Kidney glomerular epithelial cell (primary cell): Measurements from ENCODE around the gene KCNH6.

ENCODE experiments used
- DNase-seq: peaks from one replicate; lab custom pipeline; 2025; lab: John Stamatoyannopoulos, UW

Gene KCNH6

DNA sequence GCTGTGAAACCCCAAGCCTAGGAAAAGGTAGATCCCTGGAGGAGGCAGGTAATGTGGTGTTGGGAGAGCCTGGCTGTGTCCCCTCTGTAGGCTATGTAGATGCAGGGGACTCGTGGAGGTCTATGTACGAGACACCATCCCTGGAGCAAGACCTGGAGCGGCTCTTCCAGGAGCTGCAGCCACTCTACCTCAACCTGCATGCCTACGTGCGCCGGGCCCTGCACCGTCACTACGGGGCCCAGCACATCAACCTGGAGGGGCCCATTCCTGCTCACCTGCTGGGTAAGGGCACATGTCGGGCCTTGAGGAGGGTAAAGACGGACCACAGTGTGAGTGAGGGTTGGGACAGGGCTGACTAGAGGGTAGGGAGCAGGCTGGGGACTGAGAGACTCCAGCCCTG is 34.3 kb upstream of the KCNH6 start:
- no peak for DNase-seq

DNA sequence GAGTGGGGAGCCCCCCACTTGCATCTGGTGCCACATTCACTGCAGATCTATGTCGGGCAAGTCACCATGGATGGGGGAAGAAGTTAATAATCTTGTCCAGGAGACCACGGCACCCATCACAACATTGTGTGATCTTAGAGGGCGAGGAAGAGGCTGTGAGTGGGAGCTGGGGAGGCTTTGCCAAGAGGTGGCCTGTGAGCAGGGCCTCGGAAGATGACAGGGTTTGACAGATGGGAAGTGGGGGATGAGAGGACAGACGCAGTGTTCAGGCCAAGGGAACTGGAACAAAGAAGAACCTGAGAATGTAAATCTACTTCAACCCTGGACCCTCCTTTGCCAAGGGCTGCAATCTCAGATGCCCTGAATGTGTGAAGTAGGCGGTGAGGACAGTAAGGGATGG is 33.9 kb upstream of the KCNH6 start:
- DNase-seq = no peak

DNA sequence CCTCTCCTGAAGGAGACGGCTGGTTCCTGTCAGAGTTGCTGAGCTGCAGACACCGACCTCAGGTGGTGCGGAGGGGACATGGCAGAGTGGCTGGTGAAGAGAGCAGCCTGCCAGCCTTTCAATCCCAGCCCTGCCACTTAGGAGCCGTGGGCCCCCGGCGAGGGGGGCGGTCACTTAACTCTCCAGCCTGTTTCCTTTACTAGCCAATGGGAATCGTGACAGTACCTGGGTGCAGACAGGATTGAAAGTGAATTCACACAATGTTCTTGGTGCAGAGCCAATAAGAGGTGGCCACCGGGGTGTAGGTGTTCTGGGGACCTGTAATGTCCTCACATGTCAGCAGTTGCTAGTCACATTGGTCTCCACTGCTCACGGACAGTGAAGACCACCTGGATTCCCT is 32.8 kb upstream of the KCNH6 start:
- no peak for DNase-seq

DNA sequence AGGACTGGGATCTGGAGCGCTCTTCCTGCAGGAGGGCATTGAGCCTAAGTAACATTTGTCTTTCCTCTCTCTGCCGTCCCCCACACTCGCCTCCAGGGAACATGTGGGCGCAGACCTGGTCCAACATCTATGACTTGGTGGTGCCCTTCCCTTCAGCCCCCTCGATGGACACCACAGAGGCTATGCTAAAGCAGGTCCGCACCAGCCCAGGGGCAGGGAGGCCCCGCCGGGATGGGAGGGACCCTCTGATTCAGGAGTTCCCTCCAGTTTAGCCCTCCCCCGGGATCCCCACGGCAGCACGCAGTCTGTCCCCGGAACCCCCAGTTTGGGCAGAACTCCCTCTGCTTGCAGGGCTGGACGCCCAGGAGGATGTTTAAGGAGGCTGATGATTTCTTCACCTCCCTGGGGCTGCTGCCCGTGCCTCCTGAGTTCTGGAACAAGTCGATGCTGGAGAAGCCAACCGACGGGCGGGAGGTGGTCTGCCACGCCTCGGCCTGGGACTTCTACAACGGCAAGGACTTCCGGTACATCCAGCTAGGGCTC is 32.2 kb upstream of the KCNH6 start:
- DNase-seq = no peak

DNA sequence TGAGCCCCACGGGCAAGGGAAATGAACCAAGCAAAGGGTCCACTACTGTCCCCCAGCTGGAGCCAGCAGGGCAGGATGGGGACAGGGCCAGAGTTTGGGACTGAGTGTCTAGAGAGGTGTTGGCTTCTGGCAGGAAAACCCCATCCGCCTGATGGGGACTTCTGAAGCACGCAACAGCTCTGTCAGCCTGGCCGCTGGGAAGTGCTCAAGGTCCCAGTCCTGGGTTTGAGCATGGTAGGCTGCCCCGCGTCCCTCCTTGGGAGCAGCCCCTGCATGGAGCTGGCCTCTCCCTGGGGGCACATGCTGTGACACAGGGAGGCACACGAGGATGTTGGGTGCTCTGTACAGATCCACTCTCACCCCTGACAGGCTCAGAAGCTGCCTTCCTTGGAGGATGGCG is 31.7 kb upstream of the KCNH6 start:
- DNase-seq = no peak

DNA sequence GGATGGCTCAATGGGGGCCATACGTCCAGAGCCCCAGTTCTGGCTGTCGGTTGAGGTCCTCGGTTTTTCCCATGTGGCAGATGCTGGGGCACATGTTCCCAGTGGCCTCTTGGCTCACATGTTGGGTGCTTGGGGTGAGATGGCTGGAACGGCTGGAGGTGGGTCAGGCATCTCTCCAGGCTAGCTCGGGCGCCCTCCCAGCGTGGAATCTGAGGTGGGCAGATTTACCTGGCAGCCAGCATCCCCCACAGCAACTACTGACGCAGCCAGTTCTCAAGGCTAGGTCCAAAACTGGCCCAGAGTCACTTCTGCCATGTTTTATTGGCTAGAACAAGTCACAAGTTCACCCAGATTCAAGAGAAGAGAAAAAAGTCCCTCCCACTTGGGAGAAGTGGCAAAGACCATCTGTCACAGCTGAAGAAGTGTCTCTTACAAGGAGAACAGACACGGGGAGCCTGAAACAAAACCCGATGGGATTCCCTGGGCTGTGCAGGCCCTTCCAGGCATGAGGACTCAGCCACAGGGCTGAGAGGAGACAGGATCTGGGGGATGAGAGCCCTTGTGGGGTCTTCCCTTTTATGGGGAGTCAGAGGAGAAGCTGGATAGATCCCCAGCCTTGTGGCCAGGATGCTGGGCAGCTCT is 31.1 kb upstream of the KCNH6 start:
- DNase-seq = no peak

DNA sequence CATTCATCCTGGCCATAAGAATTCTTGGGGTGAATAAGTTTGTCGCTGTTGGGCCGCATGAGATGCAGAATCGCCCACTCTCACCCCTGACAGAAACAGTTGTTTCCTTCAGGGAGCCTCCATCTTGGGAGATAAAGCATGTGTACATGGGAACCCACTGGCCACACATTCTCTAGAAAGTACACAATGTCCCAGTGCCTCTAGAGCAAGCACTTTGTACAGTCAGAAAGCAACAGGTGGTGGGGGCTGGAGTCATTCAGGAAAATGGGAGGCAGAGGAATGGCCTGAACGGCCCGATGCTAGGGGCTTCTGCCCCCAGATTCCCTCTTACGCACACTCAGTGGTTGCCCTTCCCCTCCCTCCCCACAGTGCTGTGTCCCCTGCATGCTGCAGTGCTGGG is 30.2 kb upstream of the KCNH6 start:
- DNase-seq = no peak

DNA sequence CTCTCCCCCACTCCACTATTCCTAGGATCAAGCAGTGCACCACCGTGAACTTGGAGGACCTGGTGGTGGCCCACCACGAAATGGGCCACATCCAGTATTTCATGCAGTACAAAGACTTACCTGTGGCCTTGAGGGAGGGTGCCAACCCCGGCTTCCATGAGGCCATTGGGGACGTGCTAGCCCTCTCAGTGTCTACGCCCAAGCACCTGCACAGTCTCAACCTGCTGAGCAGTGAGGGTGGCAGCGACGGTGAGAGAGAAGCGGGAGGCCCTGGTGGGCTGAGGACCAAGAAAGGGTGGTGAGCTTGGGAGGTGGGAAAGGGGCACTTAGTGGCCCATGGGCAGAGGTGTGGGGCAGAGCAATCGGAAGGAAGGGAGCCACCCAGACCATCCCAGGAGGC is 29.7 kb upstream of the KCNH6 start:
- DNase-seq = no peak

DNA sequence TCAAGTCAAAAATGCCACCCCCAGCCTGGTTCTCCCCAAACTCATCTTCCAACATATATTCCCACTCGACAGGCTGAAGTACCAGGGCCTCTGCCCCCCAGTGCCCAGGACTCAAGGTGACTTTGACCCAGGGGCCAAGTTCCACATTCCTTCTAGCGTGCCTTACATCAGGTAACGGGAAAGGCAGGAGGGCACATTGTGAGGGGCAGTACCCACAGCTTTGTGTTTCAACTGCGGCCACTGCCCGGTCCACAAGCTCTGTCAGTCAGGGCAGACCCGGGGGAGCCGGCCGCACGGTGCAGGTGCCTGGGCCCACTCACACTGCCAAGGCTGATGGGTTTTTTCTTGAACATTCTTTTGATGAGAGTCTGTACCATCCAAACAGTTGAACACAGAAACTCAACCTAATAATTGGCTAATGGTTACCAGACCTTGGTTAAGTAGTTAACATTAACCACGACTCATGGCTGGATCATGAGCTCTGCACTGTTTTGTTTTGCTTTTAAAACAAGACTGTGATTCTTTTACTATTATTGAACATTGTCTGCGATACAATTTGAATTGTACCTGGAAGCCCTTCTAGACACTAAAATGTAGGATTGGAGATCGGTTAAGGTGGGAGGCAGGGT is 28.7 kb upstream of the KCNH6 start:
- peak; percentile 13 for DNase-seq

DNA sequence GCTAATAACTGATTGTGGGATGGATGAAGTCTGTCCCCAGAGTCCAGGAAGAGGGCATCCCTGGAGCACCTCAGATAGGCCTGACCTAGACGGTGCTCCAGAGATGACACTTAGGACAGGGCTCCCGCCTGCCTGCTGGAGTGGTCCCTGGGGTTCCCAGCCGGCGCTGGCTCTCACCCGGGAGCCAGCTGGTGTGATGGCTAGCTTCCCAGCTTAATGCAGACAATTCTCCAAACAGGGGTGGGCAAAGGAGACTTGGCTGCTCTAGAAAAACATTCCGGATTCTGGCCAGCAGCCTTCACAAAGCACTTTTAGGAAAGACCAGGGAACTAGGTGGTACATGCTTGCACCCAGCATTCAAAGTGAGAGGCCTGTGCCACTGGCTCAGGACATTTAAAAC is 27.7 kb upstream of the KCNH6 start:
- no peak for DNase-seq

DNA sequence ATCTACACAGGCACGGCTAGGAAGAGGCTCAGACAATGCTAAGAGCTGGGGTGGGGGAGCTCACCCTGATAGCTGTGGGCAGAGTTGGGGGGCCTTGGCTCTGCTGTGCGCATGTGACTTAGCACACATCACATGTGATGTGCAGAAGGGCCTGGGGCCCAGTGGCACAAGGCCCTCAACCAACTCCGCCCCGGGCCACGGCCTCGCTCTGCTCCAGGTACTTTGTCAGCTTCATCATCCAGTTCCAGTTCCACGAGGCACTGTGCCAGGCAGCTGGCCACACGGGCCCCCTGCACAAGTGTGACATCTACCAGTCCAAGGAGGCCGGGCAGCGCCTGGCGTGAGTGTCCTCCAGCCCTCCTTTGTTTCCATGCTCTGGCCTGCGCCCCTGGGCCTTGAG is 27.0 kb upstream of the KCNH6 start:
- DNase-seq = no peak

DNA sequence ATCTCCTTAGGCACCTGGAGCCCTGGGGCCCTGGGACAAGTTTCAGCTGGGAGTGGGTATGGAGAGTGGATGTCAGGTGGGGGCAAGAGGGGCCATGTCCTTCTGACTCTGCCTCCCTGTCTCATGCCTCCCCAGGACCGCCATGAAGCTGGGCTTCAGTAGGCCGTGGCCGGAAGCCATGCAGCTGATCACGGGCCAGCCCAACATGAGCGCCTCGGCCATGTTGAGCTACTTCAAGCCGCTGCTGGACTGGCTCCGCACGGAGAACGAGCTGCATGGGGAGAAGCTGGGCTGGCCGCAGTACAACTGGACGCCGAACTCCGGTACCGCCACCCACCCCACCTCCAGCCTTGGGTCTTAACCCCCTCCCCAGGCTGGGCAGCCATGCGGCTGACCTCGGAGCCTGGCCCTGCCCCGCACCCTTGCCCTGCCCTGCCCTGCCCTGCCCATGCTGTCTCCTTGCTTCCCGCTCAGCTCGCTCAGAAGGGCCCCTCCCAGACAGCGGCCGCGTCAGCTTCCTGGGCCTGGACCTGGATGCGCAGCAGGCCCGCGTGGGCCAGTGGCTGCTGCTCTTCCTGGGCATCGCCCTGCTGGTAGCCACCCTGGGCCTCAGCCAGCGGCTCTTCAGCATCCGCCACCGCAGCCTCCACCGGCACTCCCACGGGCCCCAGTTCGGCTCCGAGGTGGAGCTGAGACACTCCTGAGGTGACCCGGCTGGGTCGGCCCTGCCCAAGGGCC is 26.3 kb upstream of the KCNH6 start:
- no peak for DNase-seq

DNA sequence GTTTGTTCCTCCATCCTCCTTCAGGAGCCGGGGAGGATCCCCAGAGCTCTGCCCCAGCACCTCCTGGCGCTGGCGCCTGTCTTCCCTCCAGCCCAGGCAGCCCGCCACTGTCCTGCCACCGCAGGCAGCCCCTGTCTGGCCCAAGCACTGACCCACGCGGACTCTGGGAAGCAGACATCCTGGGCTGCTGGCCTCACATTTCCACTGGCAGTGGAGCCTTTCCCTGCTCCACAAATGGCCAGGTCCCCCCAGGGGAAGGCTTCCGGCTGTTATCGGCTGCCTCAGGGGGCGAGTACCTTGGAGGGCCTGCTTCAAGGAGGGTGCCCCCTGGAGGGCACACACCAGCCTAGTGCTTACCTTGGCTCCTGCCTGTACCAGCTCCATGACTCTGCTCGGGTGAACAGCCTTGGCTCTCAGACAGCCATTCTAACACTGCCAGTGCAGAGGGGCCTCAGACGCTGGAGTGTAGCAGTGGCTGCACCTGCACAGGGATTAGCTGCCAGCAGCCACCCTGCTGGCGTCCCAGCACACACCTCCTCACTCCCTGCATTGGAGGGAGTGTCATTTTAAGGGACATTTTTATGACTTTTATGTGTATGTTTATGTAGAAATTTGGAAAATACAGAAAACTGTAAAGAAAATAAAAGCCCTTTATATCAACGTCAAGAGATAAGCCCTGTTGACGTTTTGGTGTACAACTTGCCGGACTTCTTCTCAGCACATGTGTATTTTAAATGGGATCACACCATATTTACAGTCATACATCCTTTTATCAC is 25.3 kb upstream of the KCNH6 start:
- DNase-seq = no peak

DNA sequence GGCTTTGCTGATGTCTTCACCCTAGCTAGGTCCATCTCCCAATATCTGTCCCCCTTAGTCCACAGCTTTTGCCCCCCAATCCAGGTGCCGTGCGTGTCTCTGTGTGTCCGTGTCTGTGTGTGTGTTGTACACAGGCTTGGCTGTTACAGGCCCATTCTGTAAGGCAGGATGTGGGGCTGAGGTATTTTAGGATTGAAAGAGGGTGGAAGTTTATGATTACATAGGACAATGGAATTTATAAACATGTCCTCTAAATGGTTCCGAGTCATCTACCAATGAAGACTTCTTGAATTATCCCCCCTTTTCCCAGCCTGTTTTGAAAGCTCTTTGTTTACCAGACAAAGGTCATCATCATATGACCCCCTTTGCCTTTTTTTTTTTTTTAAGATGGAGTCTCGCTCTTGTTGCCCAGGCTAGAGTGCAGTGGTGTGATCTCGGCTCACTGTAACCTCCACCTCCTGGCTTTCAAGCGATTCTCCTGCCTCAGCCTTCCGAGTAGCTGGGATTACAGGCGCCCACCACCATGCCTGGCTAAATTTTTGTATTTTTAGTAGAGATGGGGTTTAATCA is 24.4 kb upstream of the KCNH6 start:
- no peak for DNase-seq

DNA sequence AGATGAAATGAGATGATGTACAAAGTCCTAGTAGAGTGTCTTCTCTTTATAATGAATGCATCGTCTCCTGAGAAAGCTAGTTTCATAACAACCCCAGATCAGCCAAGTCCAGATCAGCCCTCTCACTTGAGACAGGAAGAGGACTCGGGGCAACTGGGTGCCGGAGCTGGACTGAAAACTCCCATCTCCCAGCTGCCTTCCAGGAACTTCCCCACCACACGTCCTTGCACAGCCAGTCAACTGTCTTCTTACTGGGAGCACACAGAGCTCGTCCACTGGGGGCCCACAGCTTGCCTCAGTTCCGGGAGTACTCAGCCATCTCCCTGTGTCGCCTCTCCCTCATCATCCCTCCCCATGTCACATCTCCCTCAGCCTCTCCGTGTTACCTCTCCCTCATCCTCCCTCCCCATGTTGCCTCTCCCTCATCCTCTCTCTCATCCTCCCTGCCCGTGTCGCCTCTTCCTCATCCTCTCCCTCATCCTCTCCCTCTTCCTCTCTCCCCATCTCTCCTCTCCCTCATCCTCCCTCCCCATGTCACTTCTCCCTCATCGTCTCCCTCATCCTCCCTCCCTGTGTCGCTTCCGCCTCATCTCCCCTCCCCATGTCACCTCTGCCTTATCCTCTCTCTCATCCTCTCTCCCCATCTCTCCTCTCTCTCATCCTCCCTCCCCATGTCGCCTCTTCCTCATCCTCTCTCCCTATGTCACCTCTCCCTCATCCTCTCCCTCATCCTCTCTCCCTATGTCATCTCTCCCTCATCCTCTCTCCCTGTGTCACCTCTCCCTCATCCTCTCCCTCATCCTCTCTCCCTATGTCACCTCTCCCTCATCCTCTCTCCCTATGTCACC is 22.4 kb upstream of the KCNH6 start:
- no peak for DNase-seq

DNA sequence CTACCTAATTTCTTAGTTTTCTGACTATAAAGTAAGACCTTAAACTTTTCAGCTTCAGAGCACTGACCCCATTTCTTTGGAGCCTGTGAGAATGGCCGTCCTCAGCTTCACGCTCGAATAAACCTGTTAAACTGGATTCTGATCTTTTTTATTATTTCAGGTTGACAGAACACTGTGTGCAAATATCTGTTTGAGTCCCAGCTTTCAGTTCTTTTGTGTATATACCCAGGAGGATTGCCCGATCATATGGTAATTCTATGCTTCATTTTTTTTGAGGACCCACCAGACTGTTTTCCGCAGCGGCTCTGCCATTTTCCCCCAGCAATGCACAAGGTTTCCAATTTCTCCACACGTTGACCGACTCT is 19.8 kb upstream of the KCNH6 start:
- DNase-seq = no peak

DNA sequence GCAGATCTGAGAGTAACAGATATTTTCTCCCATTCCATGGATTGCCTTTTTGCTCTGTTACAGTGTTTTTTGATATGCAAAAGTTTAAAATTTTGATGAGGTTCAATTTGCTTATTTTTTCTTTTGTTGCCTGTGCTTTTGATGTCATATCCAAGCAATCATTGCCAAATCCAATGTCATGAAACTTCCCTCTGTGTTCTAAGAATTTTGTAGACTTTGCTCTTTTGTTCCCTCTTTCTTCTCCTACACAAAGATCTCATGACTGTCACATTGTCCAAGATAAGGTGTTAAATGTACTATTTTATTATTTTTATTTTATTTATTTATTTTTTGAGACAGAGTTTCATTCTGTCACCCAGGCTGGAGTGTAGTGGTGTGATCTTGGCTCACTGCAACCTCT is 18.9 kb upstream of the KCNH6 start:
- DNase-seq = no peak

DNA sequence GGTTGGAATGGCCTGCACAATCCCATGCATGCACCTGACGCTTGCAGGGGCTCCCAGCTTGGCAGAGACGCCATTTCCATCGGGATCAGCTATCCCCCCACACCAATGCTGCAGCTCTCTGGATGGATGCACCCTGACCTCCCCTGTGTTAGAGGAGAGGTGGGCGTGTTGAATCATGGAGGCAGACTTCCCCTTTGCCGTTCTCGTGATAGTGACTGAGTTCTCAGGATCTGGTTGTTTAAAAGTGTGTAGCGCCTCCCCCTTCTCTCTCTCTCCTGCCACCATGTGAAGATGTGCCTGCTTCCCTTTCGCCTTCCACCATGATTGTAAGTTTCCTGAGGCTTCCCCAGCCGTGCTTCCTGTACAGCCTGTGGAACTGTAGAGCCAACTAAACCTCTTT is 17.8 kb upstream of the KCNH6 start:
- no peak for DNase-seq

DNA sequence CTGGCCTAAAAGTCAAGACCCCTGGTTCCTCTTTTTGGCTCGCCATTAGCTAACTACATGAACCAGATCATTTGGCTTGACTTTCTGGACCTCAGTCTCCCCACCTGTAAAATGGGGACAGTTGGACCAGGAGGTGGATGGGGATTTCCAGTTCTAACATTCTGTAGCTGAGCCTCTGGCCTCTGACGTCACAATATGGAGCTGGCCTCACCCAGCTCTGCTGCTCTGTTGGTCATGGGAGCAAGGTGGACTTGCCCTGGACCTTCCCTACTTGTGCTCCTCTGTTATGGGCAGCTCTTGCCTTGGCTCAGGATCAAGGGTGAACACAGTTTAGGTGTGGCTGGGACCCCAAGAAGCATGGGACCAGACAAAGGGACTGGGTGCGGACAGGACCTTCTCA is 16.5 kb upstream of the KCNH6 start:
- no peak for DNase-seq

DNA sequence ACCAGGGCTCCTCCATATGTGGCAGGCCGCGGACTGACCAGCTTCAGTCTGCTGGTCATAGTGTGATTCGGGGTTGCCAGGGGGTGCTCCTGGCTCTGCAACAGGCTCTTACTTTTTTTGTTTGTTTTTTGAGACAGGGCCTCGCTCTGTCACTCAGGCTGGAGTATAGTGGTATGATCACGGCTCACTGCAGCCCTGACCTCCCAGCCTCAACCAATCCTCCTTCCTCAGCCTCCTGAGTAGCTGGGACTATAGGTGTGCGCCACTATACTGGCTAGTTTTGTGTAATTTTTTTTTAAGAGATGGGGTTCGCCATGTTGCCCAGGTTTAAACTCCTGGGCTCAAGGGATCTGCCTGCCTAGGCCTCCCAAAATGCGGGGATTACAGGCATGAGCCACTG is 11.8 kb upstream of the KCNH6 start:
- DNase-seq = no peak

DNA sequence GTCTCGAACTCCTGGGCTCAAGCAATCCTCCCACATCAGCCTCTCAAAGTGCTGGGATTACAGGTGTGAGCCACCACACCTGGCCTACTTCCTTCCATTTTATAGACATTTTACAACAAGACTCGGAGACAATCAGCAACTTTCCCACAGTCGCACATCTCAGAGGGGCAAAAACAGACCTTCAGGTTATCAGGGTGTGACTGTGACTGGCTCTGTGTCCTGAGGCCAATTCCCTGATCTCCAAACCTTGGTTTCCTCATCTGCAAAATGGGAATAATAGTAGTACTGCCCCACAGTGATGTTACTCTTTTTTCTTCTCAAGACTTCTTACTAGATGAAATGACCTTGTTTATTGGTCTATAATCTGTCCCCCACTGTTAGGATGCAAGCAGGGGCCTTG is 10.8 kb upstream of the KCNH6 start:
- no peak for DNase-seq
